K562 (cell line): ENCODE results near the gene NFIC. TPM values are rescaled to one million over a fixed set of nuclear protein-coding genes. Genes with fewer than 3 reads are reported as not detected.

Experiments used
- ATAC-seq: fragments of 200-7000 bp; cut with Tn5 transposase; 3 replicates; pipeline ENCODE4 v1.9.1; 2020; ENCODE audit warnings: moderate library complexity
- BruUV-seq: library from RNA; stranded (reverse); fragments of 400-500 nt; replicated peaks from 2 replicates; lab custom pipeline; 2021; lab: Mats Ljungman, UMichigan
- CTCF ChIA-PET: fragments of 300-600 bp; formaldehyde crosslinking; extraction: SDS; loops from one replicate; lab custom pipeline; 2021; ENCODE audit warnings: low intra/inter-chr PET ratio; lab: Yijun Ruan, JAX
- POLR2A ChIA-PET: fragments of 300-600, 350-650 bp; sonication (Branson Sonifier 250); formaldehyde crosslinking; extraction: SDS; loops from one replicate; lab custom pipeline; 2021; ENCODE audit warnings: antibody characterized with exemption, inconsistent platforms; lab: Yijun Ruan, JAX
- DNase-seq, 4 experiments: peaks; one replicate each; pipeline versions ENCODE4 v3.0.0 to v3.0.0-alpha.2; 2011 to 2018; ENCODE audit warnings: low spot score in 3 of 4, mixed read lengths in 3 of 4; ENCODE audit errors: extremely low read depth in 1 of 4
- FAIRE-seq: peaks from 2 replicates; lab custom pipeline; 2011; peaks lifted over from hg19 to GRCh38; lab: Jason Lieb, UNC
- H2AFZ ChIP-seq: 2 replicates; pipeline ENCODE4 v1.6.0; 2011; ENCODE audit warnings: low read depth, low read length, control low read depth, inconsistent platforms
- H3K27ac ChIP-seq: fragments of 200-600 bp; 3 replicates; pipeline ENCODE4 v1.8.0; 2011; ENCODE audit warnings: low read depth, mild to moderate bottlenecking, control low read depth, inconsistent platforms, low read length, moderate library complexity, mixed read lengths; ENCODE audit errors: extremely low read depth
- H3K27me3 ChIP-seq, 2 experiments: fragments of 300-600 bp in 1 of 2; 2 replicates in 1 of 2; 3 replicates in 1 of 2; pipeline versions ENCODE4 v1.6.0 to v1.8.0; 2011; ENCODE audit warnings: inconsistent platforms in 2 of 2, low read length in 2 of 2, mild to moderate bottlenecking in 1 of 2, mixed read lengths in 1 of 2, moderate library complexity in 1 of 2; ENCODE audit not compliant: control insufficient read depth in 2 of 2, insufficient read depth in 2 of 2
- H3K36me3 ChIP-seq: fragments of 300-600 bp; 3 replicates; pipeline ENCODE4 v1.8.0; 2011; ENCODE audit warnings: mild to moderate bottlenecking, low read length, inconsistent platforms; ENCODE audit not compliant: control insufficient read depth, insufficient read depth
- H3K4me1 ChIP-seq, 2 experiments: fragments of 200-600 bp in 1 of 2; replicated peaks in 1 of 2; 2 replicates in 1 of 2; 3 replicates in 1 of 2; pipeline versions ENCODE4 v1.5.1 to v1.8.0; 2011; ENCODE audit warnings: inconsistent platforms in 2 of 2, low read length in 2 of 2, mild to moderate bottlenecking in 1 of 2, mixed read lengths in 1 of 2, moderate library complexity in 1 of 2; ENCODE audit not compliant: control insufficient read depth in 2 of 2, insufficient read depth in 2 of 2
- H3K4me2 ChIP-seq: 2 replicates; pipeline ENCODE4 v1.6.1; 2011; ENCODE audit warnings: low read length, control low read depth, inconsistent platforms, mixed read lengths; ENCODE audit not compliant: insufficient read depth
- H3K4me3 ChIP-seq: fragments of 200-600 bp; sonication (generic), shearing (Covaris generic); 2 replicates; pipeline ENCODE4 v1.5.1; 2016; ENCODE audit warnings: control low read depth, inconsistent platforms
- H3K79me2 ChIP-seq: fragments of 200-600 bp; 3 replicates; pipeline ENCODE4 v1.8.0; 2011; ENCODE audit warnings: low read length, inconsistent platforms; ENCODE audit not compliant: control insufficient read depth, insufficient read depth
- H3K9ac ChIP-seq, 2 experiments: 2 replicates each; pipeline versions ENCODE4 v1.6.0 to v1.6.1; 2011; ENCODE audit warnings: low read depth in 2 of 2, low read length in 2 of 2, control low read depth in 1 of 2, inconsistent platforms in 1 of 2, mild to moderate bottlenecking in 1 of 2, mixed read lengths in 1 of 2; ENCODE audit not compliant: insufficient read depth in 1 of 2
- H3K9me1 ChIP-seq: one replicate; pipeline ENCODE4 v1.6.0; 2011; ENCODE audit warnings: inconsistent platforms, mild to moderate bottlenecking, low read length, moderate library complexity; ENCODE audit not compliant: control insufficient read depth, insufficient read depth
- H3K9me3 ChIP-seq: replicated peaks from 2 replicates; pipeline ENCODE4 v1.5.1; 2011; ENCODE audit warnings: low read depth, low read length, inconsistent platforms; ENCODE audit not compliant: control insufficient read depth, insufficient read depth
- H4K20me1 ChIP-seq: replicated peaks from 2 replicates; pipeline ENCODE4 v1.6.1; 2011; ENCODE audit warnings: low read length, inconsistent platforms, mixed read lengths; ENCODE audit not compliant: control insufficient read depth, insufficient read depth
- CCAR2 ChIP-seq: fragments of 200-400 bp; formaldehyde crosslinking; IDR thresholded peaks from 2 replicates; pipeline ENCODE4 v1.6.1; 2017; ENCODE audit warnings: mild to moderate bottlenecking, low read depth, low read length
- CTCFL ChIP-seq: IDR thresholded peaks from 2 replicates; pipeline ENCODE4 v1.6.1; 2011; ENCODE audit warnings: borderline replicate concordance, low read depth, mild to moderate bottlenecking, moderate library complexity, low read length; ENCODE audit not compliant: insufficient read depth, poor library complexity, severe bottlenecking
- ESRRA ChIP-seq: fragments of 450-650 bp; IDR thresholded peaks from 2 replicates; pipeline ENCODE4 v1.6.1; 2014; ENCODE audit warnings: low read depth, mild to moderate bottlenecking, moderate library complexity, borderline replicate concordance
- FOXA3 ChIP-seq, 2 experiments: fragments of 450-650 bp in 1 of 2; sonication (generic) in 1 of 2; formaldehyde crosslinking; IDR thresholded peaks in 1 of 2; conservative IDR thresholded peaks in 1 of 2; 2 replicates each; pipeline versions ENCODE4 v1.4.0 to v1.8.0; 2020 to 2022; ENCODE audit warnings: mild to moderate bottlenecking in 2 of 2, missing genetic modification reagents in 1 of 2
- FOXJ3 ChIP-seq: sonication (generic); formaldehyde crosslinking; IDR thresholded peaks from 2 replicates; pipeline ENCODE4 v1.4.0; 2020; ENCODE audit warnings: mild to moderate bottlenecking, missing genetic modification reagents
- GTF2E2 ChIP-seq: fragments of 200-800 bp; sonication (Bioruptor generic); IDR thresholded peaks from 2 replicates; pipeline ENCODE4 v1.6.1; 2016; ENCODE audit warnings: missing genetic modification characterization, missing compliant biosample characterization
- NCOR1 ChIP-seq: fragments of 450-650 bp; IDR thresholded peaks from 2 replicates; pipeline ENCODE4 v1.6.1; 2016; ENCODE audit warnings: mild to moderate bottlenecking, moderate library complexity
- PURB ChIP-seq: sonication (generic); formaldehyde crosslinking; IDR thresholded peaks from 2 replicates; pipeline ENCODE4 v1.9.0; 2021; ENCODE audit warnings: low read depth, mild to moderate bottlenecking, missing genetic modification reagents
- ZC3H4 ChIP-seq: sonication (generic); formaldehyde crosslinking; IDR thresholded peaks from 2 replicates; pipeline ENCODE4 v1.9.0; 2021; ENCODE audit warnings: missing genetic modification reagents, borderline replicate concordance
- ZNF143 ChIP-seq: sonication (generic); formaldehyde crosslinking; IDR thresholded peaks from 2 replicates; pipeline ENCODE4 v1.9.0; 2022; ENCODE audit warnings: mild to moderate bottlenecking, missing genetic modification reagents
- ZNF780A ChIP-seq: fragments of 250-450 bp; sonication (Bioruptor Pico); IDR thresholded peaks from 2 replicates; pipeline ENCODE4 v1.5.0; 2021; ENCODE audit warnings: mild to moderate bottlenecking
- ZNF830 ChIP-seq: fragments of 250-450 bp; sonication (Bioruptor Pico); IDR thresholded peaks from 2 replicates; pipeline ENCODE4 v1.5.0; 2021; ENCODE audit warnings: mild to moderate bottlenecking
- ZSCAN32 ChIP-seq: fragments of 450-650 bp; formaldehyde crosslinking; IDR thresholded peaks from 2 replicates; pipeline ENCODE4 v1.4.0; 2020; ENCODE audit warnings: mild to moderate bottlenecking, moderate library complexity
- WGBS: fragments of 100-300 bp; shearing (Covaris generic); methylation state at CpG from one replicate; pipeline ENCODE4 v1.1.6; 2016; ENCODE audit warnings: low coverage, mixed read lengths; ENCODE audit not compliant: insufficient coverage; ENCODE audit errors: missing lambda C conversion rate; 5-methylcytosine and 5-hydroxymethylcytosine counted together
- in situ Hi-C: fragments of 300-500 bp; cut with MboI; formaldehyde crosslinking; loops from 4 replicates; pipeline ENCODE4 v1.15.0; 2018; ENCODE audit warnings: inconsistent platforms, mixed read lengths
- intact Hi-C: fragments of 100-400 bp; cut with micrococcal nuclease; formaldehyde crosslinking; loops from 2 replicates; pipeline ENCODE4 v1.14.2; 2022
- polyA plus RNA-seq, 8 experiments: library from polyadenylated mRNA; depleted of rRNA in 4 of 8; stranded (reverse) in 5 of 8; unstranded in 3 of 8; fragments of >200 nt; fragmentation: Nextera tagmentation in 2 of 8; fragmentation: Illumina TruSeq in 1 of 8; extraction: Ambion mirVana in 2 of 8; extraction: Trizol in 1 of 8; gene quantifications; 2 replicates each; pipeline versions ENCODE4 v1.2.1 to v1.2.3, GENCODE V29; 2011 to 2014; ENCODE audit warnings: inconsistent platforms in 1 of 8, missing spikeins in 1 of 8
- total RNA-seq, 7 experiments: library from RNA; depleted of rRNA in 6 of 7; stranded (reverse); fragments of >200 nt in 6 of 7; fragmentation: Illumina TruSeq in 2 of 7; extraction: Trizol in 2 of 7; gene quantifications; 2 replicates each; pipeline versions ENCODE4 v1.2.1 to v1.2.3, GENCODE V29; 2011 to 2021; ENCODE audit warnings: low replicate concordance in 1 of 7
- TF ChIP-seq, protein P1 (sequence below): fragments of 250-450 bp; sonication (Bioruptor Pico); IDR thresholded peaks from 2 replicates; pipeline ENCODE4 v1.5.0; 2020; ENCODE audit warnings: mild to moderate bottlenecking, borderline replicate concordance
- TF ChIP-seq, protein P2 (sequence below): sonication (generic); IDR thresholded peaks from 2 replicates; pipeline ENCODE4 v1.6.1; 2016

Gene NFIC
- total and polyA plus RNA-seq, 9 of the 15 experiments (the other 6 are each of a cell fraction or from before 2014, with no cell fraction given), result 0.71 to 62.1 (median 6.9) TPM

GRCh38 chr19:3365093-3365835, 1.1 kb upstream of the NFIC start:
- 20% methylated on average over 9 of the region's 9 CpGs for WGBS
- Histone ChIP-seq H3K4me3 (peak overlapping the region; percentile 53), H3K36me3 (peaks cover 27% of the 10 kb centered on the region; the same call in 2 of the 3 replicates), H4K20me1 (peaks cover 25% of the 10 kb centered on the region), H3K4me2 (peak overlapping the region; percentile 81), H3K27ac (peak overlapping the region; percentile 95), H2AFZ (no peak overlapping the region), H3K27me3 (no peaks in the 10 kb centered on the region), H3K9me3 (no peaks in the 10 kb centered on the region), H3K4me1 (peaks cover 61 to 84% of the 10 kb centered on the region in 2 experiments), H3K9ac (peak overlapping the region; percentile 74 to 95), H3K9me1 (no peaks in the 10 kb centered on the region), H3K79me2 (peaks cover 96% of the 10 kb centered on the region)
- ChIA-PET POLR2A (interaction anchor here (0.6 to 1.5 kb wide), 9 partner anchors 13 to 294 kb away, joined by 3 to 6 read pairs (median 3); no protein-coding TSS in a partner anchor), CTCF (no interaction called here)
- peak; percentile 52 for FAIRE-seq
- no peak; the same call in 2 of the 3 replicates for ATAC-seq
- no TSS peak for BruUV-seq
- intact Hi-C loops, result no loop called here
- in situ Hi-C loops, result no loop called here
- DNase-seq, result peak in 1 of 4 experiments; percentile 48
- TF ChIP-seq ZC3H4 (no peak), GTF2E2 (tag) (no peak), CTCFL (no peak), ZNF143 (CRISPR knock-in tag) (0 out of 2 replicates have a peak, but pooled peaks have one; percentile 36), NCOR1 (no peak), FOXA3 (CRISPR knock-in tag; conservative IDR thresholded peaks at IDR 0.05 in 1 of 2, IDR thresholded peaks at IDR 0.05 in 1 of 2) (no peak), ZSCAN32 (CRISPR knock-in tag) (no peak), CCAR2 (no peak), ESRRA (peak; percentile 62; the same call in 1 of the 2 replicates), ZNF830 (CRISPR knock-in tag) (no peak), PURB (CRISPR knock-in tag) (no peak), FOXJ3 (CRISPR knock-in tag) (no peak), ZNF780A (no peak)
- TF ChIP-seq, protein P1, sequence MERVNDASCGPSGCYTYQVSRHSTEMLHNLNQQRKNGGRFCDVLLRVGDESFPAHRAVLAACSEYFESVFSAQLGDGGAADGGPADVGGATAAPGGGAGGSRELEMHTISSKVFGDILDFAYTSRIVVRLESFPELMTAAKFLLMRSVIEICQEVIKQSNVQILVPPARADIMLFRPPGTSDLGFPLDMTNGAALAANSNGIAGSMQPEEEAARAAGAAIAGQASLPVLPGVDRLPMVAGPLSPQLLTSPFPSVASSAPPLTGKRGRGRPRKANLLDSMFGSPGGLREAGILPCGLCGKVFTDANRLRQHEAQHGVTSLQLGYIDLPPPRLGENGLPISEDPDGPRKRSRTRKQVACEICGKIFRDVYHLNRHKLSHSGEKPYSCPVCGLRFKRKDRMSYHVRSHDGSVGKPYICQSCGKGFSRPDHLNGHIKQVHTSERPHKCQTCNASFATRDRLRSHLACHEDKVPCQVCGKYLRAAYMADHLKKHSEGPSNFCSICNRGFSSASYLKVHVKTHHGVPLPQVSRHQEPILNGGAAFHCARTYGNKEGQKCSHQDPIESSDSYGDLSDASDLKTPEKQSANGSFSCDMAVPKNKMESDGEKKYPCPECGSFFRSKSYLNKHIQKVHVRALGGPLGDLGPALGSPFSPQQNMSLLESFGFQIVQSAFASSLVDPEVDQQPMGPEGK (CRISPR knock-in tag), result no peak
- TF ChIP-seq, protein P2, sequence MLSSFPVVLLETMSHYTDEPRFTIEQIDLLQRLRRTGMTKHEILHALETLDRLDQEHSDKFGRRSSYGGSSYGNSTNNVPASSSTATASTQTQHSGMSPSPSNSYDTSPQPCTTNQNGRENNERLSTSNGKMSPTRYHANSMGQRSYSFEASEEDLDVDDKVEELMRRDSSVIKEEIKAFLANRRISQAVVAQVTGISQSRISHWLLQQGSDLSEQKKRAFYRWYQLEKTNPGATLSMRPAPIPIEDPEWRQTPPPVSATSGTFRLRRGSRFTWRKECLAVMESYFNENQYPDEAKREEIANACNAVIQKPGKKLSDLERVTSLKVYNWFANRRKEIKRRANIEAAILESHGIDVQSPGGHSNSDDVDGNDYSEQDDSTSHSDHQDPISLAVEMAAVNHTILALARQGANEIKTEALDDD, result no peak
